K562 (cell line): ENCODE measurements around the gene KCNH2. TPM values are rescaled to one million over a fixed set of nuclear protein-coding genes. Genes with fewer than 3 reads are reported as not detected.

Experiments used
- ATAC-seq: fragments of 200-7000 bp; cut with Tn5 transposase; 3 replicates; pipeline ENCODE4 v1.9.1; 2020; ENCODE audit warnings: moderate library complexity
- BruUV-seq: library from RNA; stranded (reverse); fragments of 400-500 nt; replicated peaks from 2 replicates; lab custom pipeline; 2021; lab: Mats Ljungman, UMichigan
- CTCF ChIA-PET: fragments of 300-600 bp; formaldehyde crosslinking; extraction: SDS; loops from one replicate; lab custom pipeline; 2021; ENCODE audit warnings: low intra/inter-chr PET ratio; lab: Yijun Ruan, JAX
- POLR2A ChIA-PET: fragments of 300-600, 350-650 bp; sonication (Branson Sonifier 250); formaldehyde crosslinking; extraction: SDS; loops from one replicate; lab custom pipeline; 2021; ENCODE audit warnings: antibody characterized with exemption, inconsistent platforms; lab: Yijun Ruan, JAX
- DNase-seq, 4 experiments: peaks; one replicate each; pipeline versions ENCODE4 v3.0.0 to v3.0.0-alpha.2; 2011 to 2018; ENCODE audit warnings: low spot score in 3 of 4, mixed read lengths in 3 of 4; ENCODE audit errors: extremely low read depth in 1 of 4
- FAIRE-seq: peaks from 2 replicates; lab custom pipeline; 2011; peaks lifted over from hg19 to GRCh38; lab: Jason Lieb, UNC
- H2AFZ ChIP-seq: 2 replicates; pipeline ENCODE4 v1.6.0; 2011; ENCODE audit warnings: low read depth, low read length, control low read depth, inconsistent platforms
- H3K27ac ChIP-seq: fragments of 200-600 bp; 3 replicates; pipeline ENCODE4 v1.8.0; 2011; ENCODE audit warnings: low read depth, mild to moderate bottlenecking, control low read depth, inconsistent platforms, low read length, moderate library complexity, mixed read lengths; ENCODE audit errors: extremely low read depth
- H3K27me3 ChIP-seq, 2 experiments: fragments of 300-600 bp in 1 of 2; 2 replicates in 1 of 2; 3 replicates in 1 of 2; pipeline versions ENCODE4 v1.6.0 to v1.8.0; 2011; ENCODE audit warnings: inconsistent platforms in 2 of 2, low read length in 2 of 2, mild to moderate bottlenecking in 1 of 2, mixed read lengths in 1 of 2, moderate library complexity in 1 of 2; ENCODE audit not compliant: control insufficient read depth in 2 of 2, insufficient read depth in 2 of 2
- H3K36me3 ChIP-seq: fragments of 300-600 bp; 3 replicates; pipeline ENCODE4 v1.8.0; 2011; ENCODE audit warnings: mild to moderate bottlenecking, low read length, inconsistent platforms; ENCODE audit not compliant: control insufficient read depth, insufficient read depth
- H3K4me1 ChIP-seq, 2 experiments: fragments of 200-600 bp in 1 of 2; replicated peaks in 1 of 2; 2 replicates in 1 of 2; 3 replicates in 1 of 2; pipeline versions ENCODE4 v1.5.1 to v1.8.0; 2011; ENCODE audit warnings: inconsistent platforms in 2 of 2, low read length in 2 of 2, mild to moderate bottlenecking in 1 of 2, mixed read lengths in 1 of 2, moderate library complexity in 1 of 2; ENCODE audit not compliant: control insufficient read depth in 2 of 2, insufficient read depth in 2 of 2
- H3K4me2 ChIP-seq: 2 replicates; pipeline ENCODE4 v1.6.1; 2011; ENCODE audit warnings: low read length, control low read depth, inconsistent platforms, mixed read lengths; ENCODE audit not compliant: insufficient read depth
- H3K4me3 ChIP-seq: fragments of 200-600 bp; sonication (generic), shearing (Covaris generic); 2 replicates; pipeline ENCODE4 v1.5.1; 2016; ENCODE audit warnings: control low read depth, inconsistent platforms
- H3K79me2 ChIP-seq: fragments of 200-600 bp; 3 replicates; pipeline ENCODE4 v1.8.0; 2011; ENCODE audit warnings: low read length, inconsistent platforms; ENCODE audit not compliant: control insufficient read depth, insufficient read depth
- H3K9ac ChIP-seq, 2 experiments: 2 replicates each; pipeline versions ENCODE4 v1.6.0 to v1.6.1; 2011; ENCODE audit warnings: low read depth in 2 of 2, low read length in 2 of 2, control low read depth in 1 of 2, inconsistent platforms in 1 of 2, mild to moderate bottlenecking in 1 of 2, mixed read lengths in 1 of 2; ENCODE audit not compliant: insufficient read depth in 1 of 2
- H3K9me1 ChIP-seq: one replicate; pipeline ENCODE4 v1.6.0; 2011; ENCODE audit warnings: inconsistent platforms, mild to moderate bottlenecking, low read length, moderate library complexity; ENCODE audit not compliant: control insufficient read depth, insufficient read depth
- H3K9me3 ChIP-seq: replicated peaks from 2 replicates; pipeline ENCODE4 v1.5.1; 2011; ENCODE audit warnings: low read depth, low read length, inconsistent platforms; ENCODE audit not compliant: control insufficient read depth, insufficient read depth
- H4K20me1 ChIP-seq: replicated peaks from 2 replicates; pipeline ENCODE4 v1.6.1; 2011; ENCODE audit warnings: low read length, inconsistent platforms, mixed read lengths; ENCODE audit not compliant: control insufficient read depth, insufficient read depth
- CBX2 ChIP-seq: fragments of 200-600 bp; sonication (generic); IDR thresholded peaks from one replicate; pipeline ENCODE4 v1.6.1; 2012; ENCODE audit warnings: mild to moderate bottlenecking, low read length, inconsistent platforms; ENCODE audit not compliant: insufficient read depth, poor library complexity, severe bottlenecking
- CSDE1 ChIP-seq, 2 experiments: fragments of 450-650 bp; IDR thresholded peaks; 2 replicates each; pipeline ENCODE4 v1.6.1; 2016; ENCODE audit warnings: mild to moderate bottlenecking in 1 of 2
- YBX1 ChIP-seq: fragments of 450-650 bp; IDR thresholded peaks from 2 replicates; pipeline ENCODE4 v1.7.1; 2016; ENCODE audit warnings: mild to moderate bottlenecking
- ZNF507 ChIP-seq: conservative IDR thresholded peaks from 2 replicates; pipeline ENCODE4 v1.6.1; 2017; ENCODE audit warnings: missing genetic modification characterization, missing compliant biosample characterization
- WGBS: fragments of 100-300 bp; shearing (Covaris generic); methylation state at CpG from one replicate; pipeline ENCODE4 v1.1.6; 2016; ENCODE audit warnings: low coverage, mixed read lengths; ENCODE audit not compliant: insufficient coverage; ENCODE audit errors: missing lambda C conversion rate; 5-methylcytosine and 5-hydroxymethylcytosine counted together
- in situ Hi-C: fragments of 300-500 bp; cut with MboI; formaldehyde crosslinking; loops from 4 replicates; pipeline ENCODE4 v1.15.0; 2018; ENCODE audit warnings: inconsistent platforms, mixed read lengths
- intact Hi-C: fragments of 100-400 bp; cut with micrococcal nuclease; formaldehyde crosslinking; loops from 2 replicates; pipeline ENCODE4 v1.14.2; 2022
- polyA plus RNA-seq, 8 experiments: library from polyadenylated mRNA; depleted of rRNA in 4 of 8; stranded (reverse) in 5 of 8; unstranded in 3 of 8; fragments of >200 nt; fragmentation: Nextera tagmentation in 2 of 8; fragmentation: Illumina TruSeq in 1 of 8; extraction: Ambion mirVana in 2 of 8; extraction: Trizol in 1 of 8; gene quantifications; 2 replicates each; pipeline versions ENCODE4 v1.2.1 to v1.2.3, GENCODE V29; 2011 to 2014; ENCODE audit warnings: inconsistent platforms in 1 of 8, missing spikeins in 1 of 8
- total RNA-seq, 7 experiments: library from RNA; depleted of rRNA in 6 of 7; stranded (reverse); fragments of >200 nt in 6 of 7; fragmentation: Illumina TruSeq in 2 of 7; extraction: Trizol in 2 of 7; gene quantifications; 2 replicates each; pipeline versions ENCODE4 v1.2.1 to v1.2.3, GENCODE V29; 2011 to 2021; ENCODE audit warnings: low replicate concordance in 1 of 7
- TF ChIP-seq, protein P1 (sequence below): fragments of 250-450 bp; sonication (Bioruptor Pico); IDR thresholded peaks from 2 replicates; pipeline ENCODE4 v1.5.0; 2021; ENCODE audit warnings: mild to moderate bottlenecking, borderline replicate concordance

Gene KCNH2
- total and polyA plus RNA-seq, 9 of the 15 experiments (the other 6 are each of a cell fraction or from before 2014, with no cell fraction given) = 18.1 to 368 (median 218) TPM

DNA sequence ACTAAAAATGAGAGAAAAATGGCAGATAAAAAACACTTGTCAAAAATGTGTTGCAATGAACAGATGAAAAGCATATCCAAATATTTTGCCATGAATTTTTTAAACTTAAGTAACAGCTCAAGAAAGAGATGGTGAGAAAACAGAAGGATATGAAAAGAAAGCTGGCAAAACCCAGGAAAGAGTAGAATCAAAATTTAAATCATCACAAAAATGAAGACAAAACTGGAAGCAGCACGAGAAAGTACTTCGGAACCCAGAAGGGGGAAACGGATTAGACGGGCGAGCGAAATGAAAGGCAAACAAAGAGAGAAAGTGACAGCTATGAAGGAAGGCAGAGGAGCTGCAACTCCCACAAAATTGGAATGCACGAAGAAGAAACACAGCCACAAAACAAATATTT lies 60.2 kb downstream of the KCNH2 start:
- 45% methylated on average over 7 of the region's 7 CpGs for WGBS
- peaks cover 8 to 18% of the 10 kb centered on the region in 2 experiments for H3K27me3 ChIP-seq
- in situ Hi-C loops = no loop called here
- no peak for ATAC-seq
- peak overlapping the region; percentile 81 for H2AFZ ChIP-seq
- no peaks in the 10 kb centered on the region for H3K36me3 ChIP-seq
- no peak overlapping the region for H3K27ac ChIP-seq
- no peak overlapping the region for H3K4me3 ChIP-seq
- no peaks in the 10 kb centered on the region for H3K79me2 ChIP-seq
- peaks cover 4 to 18% of the 10 kb centered on the region in 2 experiments; a peak in 3 of 5 replicates for H3K4me1 ChIP-seq
- TF ChIP-seq CBX2 = peak; percentile 20
- TF ChIP-seq YBX1 = no peak
- peak; percentile 12; the same call in 1 of the 2 replicates for TF ChIP-seq ZNF507 (tag)
- TF ChIP-seq, protein P1, sequence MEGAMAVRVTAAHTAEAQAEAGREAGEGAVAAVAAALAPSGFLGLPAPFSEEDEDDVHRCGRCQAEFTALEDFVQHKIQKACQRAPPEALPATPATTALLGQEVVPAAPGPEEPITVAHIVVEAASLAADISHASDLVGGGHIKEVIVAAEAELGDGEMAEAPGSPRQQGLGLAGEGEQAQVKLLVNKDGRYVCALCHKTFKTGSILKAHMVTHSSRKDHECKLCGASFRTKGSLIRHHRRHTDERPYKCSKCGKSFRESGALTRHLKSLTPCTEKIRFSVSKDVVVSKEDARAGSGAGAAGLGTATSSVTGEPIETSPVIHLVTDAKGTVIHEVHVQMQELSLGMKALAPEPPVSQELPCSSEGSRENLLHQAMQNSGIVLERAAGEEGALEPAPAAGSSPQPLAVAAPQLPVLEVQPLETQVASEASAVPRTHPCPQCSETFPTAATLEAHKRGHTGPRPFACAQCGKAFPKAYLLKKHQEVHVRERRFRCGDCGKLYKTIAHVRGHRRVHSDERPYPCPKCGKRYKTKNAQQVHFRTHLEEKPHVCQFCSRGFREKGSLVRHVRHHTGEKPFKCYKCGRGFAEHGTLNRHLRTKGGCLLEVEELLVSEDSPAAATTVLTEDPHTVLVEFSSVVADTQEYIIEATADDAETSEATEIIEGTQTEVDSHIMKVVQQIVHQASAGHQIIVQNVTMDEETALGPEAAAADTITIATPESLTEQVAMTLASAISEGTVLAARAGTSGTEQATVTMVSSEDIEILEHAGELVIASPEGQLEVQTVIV (CRISPR knock-in tag) = no peak
- TF ChIP-seq CSDE1 (IDR thresholded peaks at IDR 0.05) = 0 out of 4 replicates have a peak, but pooled peaks of 1 of the 2 experiments have one; percentile 11
- TF ChIP-seq, all 486 proteins: peak for 3
- Histone ChIP-seq H4K20me1 (no peaks in the 10 kb centered on the region), H3K9ac (no peak overlapping the region), H3K4me2 (peak overlapping the region; percentile 4; the same call in 1 of the 2 replicates), H3K9me1 (no peaks in the 10 kb centered on the region), H3K9me3 (no peaks in the 10 kb centered on the region)
- DNase-seq = no peak
- CTCF ChIA-PET = no interaction called here
- intact Hi-C loops = no loop called here
- BruUV-seq = no TSS peak
- POLR2A ChIA-PET = interaction anchor here (0.7 to 4.1 kb wide), 4 partner anchors 14 to 44 kb away, joined by 3 to 15 read pairs (median 4); no protein-coding TSS in a partner anchor
- FAIRE-seq = no peak
